Hematopoietic multipotent progenitor cell (in vitro differentiated cells): ENCODE data around the gene HSFY2. TPM values are rescaled to one million over a fixed set of nuclear protein-coding genes. Genes with fewer than 3 reads are reported as not detected.
"Not testable (repeated sequence)": the region's sequence is repeated elsewhere in the genome, so short reads cannot be mapped to it uniquely, and the experiment has no call there.

ENCODE experiments used
- DNase-seq, 3 donors: peaks; one replicate each; pipeline ENCODE4 v3.0.0-alpha.2; 2011 to 2015; ENCODE audit warnings: low read depth in 2 of 3, low spot score in 2 of 3
- small RNA-seq: library from RNA; depleted of rRNA; stranded (forward); fragments of <200 nt; gene quantifications from one replicate; pipeline ENCODE3, GENCODE V24; 2012
- total RNA-seq: library from RNA; depleted of rRNA; stranded (reverse); fragments of >200 nt; gene quantifications from one replicate; pipeline ENCODE4 v1.2.3, GENCODE V29; 2012

The HSFY2 gene, protein sequence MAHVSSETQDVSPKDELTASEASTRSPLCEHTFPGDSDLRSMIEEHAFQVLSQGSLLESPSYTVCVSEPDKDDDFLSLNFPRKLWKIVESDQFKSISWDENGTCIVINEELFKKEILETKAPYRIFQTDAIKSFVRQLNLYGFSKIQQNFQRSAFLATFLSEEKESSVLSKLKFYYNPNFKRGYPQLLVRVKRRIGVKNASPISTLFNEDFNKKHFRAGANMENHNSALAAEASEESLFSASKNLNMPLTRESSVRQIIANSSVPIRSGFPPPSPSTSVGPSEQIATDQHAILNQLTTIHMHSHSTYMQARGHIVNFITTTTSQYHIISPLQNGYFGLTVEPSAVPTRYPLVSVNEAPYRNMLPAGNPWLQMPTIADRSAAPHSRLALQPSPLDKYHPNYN
- total RNA-seq, result not detected

DNA sequence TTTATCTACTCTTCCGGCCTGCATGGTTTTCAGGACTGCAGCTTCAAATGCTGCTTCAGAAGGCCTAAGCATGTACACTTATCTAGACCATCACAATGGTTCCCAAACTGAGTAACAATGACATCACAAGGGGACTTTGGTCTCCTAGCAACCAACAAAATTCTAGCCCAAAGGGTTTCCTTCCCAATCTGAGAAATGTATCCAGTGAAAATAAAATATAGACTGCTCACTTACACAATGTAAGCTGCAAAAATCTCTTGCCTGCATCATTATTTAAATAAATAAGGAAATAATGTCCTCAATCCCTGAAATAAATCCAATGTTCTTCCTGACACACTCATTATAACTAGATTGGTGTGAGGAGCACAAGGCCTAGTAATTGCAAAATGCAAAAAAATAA, at the start of gene HSFY2:
Gene HSFY2, minus strand, starts transcription at position 101 of the 400 bp plus-strand sequence. CDS start 117 bp downstream, outside the sequence.
- DNase-seq, result not testable (repeated sequence)

DNA sequence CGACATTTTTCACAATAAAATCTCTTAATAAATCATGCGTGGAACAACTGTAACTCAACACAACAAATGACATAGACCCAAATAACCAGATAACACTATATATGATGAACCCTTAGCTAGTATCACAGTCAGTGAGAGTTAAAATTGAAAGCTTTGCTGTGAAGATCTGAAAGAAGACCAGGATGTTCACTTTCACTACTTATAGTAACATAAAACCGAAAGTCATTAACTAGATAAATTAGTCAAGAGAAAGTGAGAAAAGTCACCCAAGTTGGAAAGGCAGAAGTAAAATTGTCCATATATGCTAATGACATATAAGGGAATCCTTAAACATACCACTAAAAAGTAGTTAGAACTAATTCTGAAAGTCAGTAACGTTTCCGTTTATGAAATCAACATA, 42.2 kb upstream of the HSFY2 start:
- DNase-seq, result not testable (repeated sequence)

DNA sequence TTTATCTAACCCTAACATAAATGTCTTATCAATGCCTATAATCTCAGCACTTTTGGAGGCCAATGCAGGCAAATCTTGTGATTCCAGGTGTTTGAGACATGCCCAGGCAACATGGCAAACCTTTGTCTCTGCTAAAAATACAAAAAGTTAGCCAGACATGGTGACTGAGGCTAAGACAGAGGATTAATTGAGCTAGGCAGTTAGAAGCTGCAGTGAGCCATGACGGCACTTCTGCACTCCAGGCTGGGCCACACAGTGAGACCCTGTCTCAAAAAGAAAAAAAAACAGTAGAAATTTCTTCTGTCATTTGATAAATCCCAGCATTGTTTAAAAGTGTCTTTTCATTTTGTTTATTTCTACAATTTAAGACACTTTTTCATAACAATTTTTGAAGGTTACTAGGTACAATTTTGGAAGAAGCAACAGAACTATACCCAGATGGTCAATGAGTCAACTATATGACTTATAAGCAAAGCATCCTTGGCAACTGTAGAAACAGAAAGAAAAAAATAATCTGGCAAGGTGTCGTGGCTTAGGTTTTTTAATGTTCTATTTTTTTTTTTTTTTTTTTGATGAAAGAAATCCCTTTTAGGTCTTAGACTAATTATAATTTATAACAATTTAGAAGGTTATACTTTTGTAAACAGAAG, 15.3 kb upstream of the HSFY2 start:
- not testable (repeated sequence) for DNase-seq

DNA sequence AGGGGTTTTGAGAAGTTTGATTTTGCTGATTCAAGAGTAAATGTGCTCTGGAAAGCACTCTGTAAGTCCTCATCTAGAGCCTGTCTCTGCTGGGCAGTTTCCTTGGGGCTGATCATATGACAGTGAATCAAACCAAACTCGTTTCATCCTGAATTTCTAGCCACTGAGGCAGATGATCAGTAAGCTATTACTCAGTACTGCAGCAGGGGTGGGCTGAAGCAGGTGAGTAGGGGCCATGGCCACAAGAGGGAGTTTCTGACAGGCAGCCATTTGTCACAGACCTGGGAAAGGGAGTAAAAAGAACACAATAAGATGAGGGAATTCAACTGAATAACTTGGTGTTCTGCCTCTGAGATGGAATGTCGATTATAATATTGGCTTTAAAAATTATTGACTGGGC, 19.5 kb downstream of the HSFY2 start:
- not testable (repeated sequence) for DNase-seq

DNA sequence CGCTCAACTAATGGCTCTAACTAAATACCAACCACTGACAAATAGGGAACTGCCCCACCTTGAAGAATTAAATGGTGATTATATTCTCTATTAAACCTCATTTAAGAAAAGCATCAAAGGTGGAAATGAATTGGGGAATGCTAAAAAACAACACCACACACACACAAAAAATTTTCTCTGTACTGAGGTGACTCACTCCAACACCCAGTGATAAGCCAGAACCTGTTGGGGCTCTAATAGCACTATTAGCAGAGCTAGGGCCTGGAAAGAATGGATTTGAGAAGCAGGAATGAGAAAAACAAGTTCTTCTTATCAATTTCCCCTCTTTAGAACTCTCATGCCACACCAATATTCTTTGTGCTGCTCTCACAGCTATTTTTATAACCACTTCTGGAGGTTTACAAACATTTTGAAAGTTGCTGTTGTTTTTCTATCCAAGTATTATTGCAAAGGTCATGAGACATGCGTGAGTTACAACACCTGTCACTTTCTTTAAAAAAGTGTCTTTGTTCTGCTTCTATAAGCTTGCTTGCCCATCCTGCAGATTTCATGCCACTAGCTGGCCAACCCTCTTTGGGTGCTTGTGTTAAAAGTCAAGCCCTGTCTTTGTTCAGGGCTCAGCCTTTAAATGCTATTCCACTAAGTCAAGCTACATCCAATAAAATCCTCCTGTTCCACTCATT, 20.3 kb downstream of the HSFY2 start:
- DNase-seq, result not testable (repeated sequence)

DNA sequence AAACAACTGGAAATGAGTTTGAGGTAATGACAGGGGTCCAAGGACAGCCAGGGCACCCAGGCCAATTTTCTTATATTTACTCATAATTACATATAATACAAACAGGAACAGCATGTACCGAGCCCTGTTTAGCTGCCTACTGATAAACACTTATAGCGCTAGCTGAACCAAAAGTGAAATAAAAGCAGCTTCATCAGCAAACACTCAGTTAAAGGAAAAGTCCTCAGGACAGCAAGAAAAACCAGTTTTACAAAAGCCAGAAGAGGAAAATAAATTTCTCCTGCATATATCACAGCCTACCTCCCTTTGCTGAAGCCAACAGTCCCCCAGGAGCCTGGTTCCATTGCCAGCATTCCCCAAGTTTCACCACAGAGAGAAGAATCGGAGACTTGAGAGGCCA, 49.8 kb downstream of the HSFY2 start:
- not testable (repeated sequence) for DNase-seq

Small RNA genes within 50 kb of the gene (small RNA-seq; reads per million reads assigned to genes)
- gene GPM6BP2, result not detected

Other genes starting within 250 kb of the HSFY2 start
- gene HSFY1, start 227.0 kb downstream of the HSFY2 start, total RNA-seq, result not detected